ENCODE measurements around the gene LGI1. TPM values are rescaled to one million over a fixed set of nuclear protein-coding genes. Genes with fewer than 3 reads are reported as not detected.

LGI1 gene
- polyA plus RNA-seq, 1 donor from 2014 or later: 2.1 TPM

GRCh38 chr10:93775356-93775755 is 17.6 kb downstream of the LGI1 start:
- H2AFZ ChIP-seq (ENCODE audit: low read depth, low read length): no peak overlapping the region
- no peak for TF ChIP-seq POLR2AphosphoS5 (IDR thresholded peaks at IDR 0.05)
- no peak for TF ChIP-seq MXI1 (conservative IDR thresholded peaks at IDR 0.05; ENCODE audit: poor library complexity, severe bottlenecking)
- TF ChIP-seq CTCF (IDR thresholded peaks at IDR 0.05; ENCODE audit: poor library complexity, severe bottlenecking): no peak
- no peak for TF ChIP-seq TAF1 (IDR thresholded peaks at IDR 0.05; ENCODE audit: low read depth)
- no peak for TF ChIP-seq SMC3 (conservative IDR thresholded peaks at IDR 0.05; ENCODE audit: poor library complexity)
- TF ChIP-seq EP300 (conservative IDR thresholded peaks at IDR 0.05; ENCODE audit: poor library complexity, severe bottlenecking): no peak
- no peak for TF ChIP-seq REST (IDR thresholded peaks at IDR 0.05; ENCODE audit: borderline replicate concordance)
- TF ChIP-seq EZH2 (IDR thresholded peaks at IDR 0.05; ENCODE audit: borderline replicate concordance, insufficient read depth, low read length, poor library complexity, severe bottlenecking): no peak
- TF ChIP-seq RAD21 (conservative IDR thresholded peaks at IDR 0.05): no peak
- no peaks in the 10 kb centered on the region for H3K36me3 ChIP-seq (ENCODE audit: insufficient read depth, low read length)
- H3K9me2 ChIP-seq (ENCODE audit: insufficient read depth, low read length): no peaks in the 10 kb centered on the region
- H4K20me1 ChIP-seq (ENCODE audit: insufficient read depth): no peaks in the 10 kb centered on the region
- H3K9me3 ChIP-seq (ENCODE audit: low read length): no peaks in the 10 kb centered on the region
- no peaks in the 10 kb centered on the region for H3K27me3 ChIP-seq (ENCODE audit: insufficient read depth, low read depth, low read length)
- no peaks in the 10 kb centered on the region for H3K79me2 ChIP-seq (replicated peaks; ENCODE audit: insufficient read depth, low read length)
- no peak overlapping the region for H3K9ac ChIP-seq (ENCODE audit: low read length)
- H3K27ac ChIP-seq (ENCODE audit: low read length): no peak overlapping the region
- peaks cover 4% of the 10 kb centered on the region for H3F3A ChIP-seq (ENCODE audit: insufficient read depth, low read length, poor library complexity, severe bottlenecking)
- no peak overlapping the region for H3K4me2 ChIP-seq (ENCODE audit: low read length)
- H3K4me3 ChIP-seq (ENCODE audit: low read length): no peak overlapping the region

GRCh38 chr10:93777092-93777491 is 19.4 kb downstream of the LGI1 start:
- Histone ChIP-seq H3K4me2 (ENCODE audit: low read length) (peak overlapping the region; percentile 22), H2AFZ (ENCODE audit: low read depth, low read length) (peak overlapping the region; percentile 16), H3K9me2 (ENCODE audit: insufficient read depth, low read length) (no peaks in the 10 kb centered on the region), H3K9ac (ENCODE audit: low read length) (peak overlapping the region; percentile 11), H3K9me3 (ENCODE audit: low read length) (no peaks in the 10 kb centered on the region), H3F3A (ENCODE audit: insufficient read depth, low read length, poor library complexity, severe bottlenecking) (peaks cover 4% of the 10 kb centered on the region), H3K27me3 (ENCODE audit: insufficient read depth, low read depth, low read length) (no peaks in the 10 kb centered on the region), H4K20me1 (ENCODE audit: insufficient read depth) (no peaks in the 10 kb centered on the region), H3K27ac (ENCODE audit: low read length) (peak overlapping the region; percentile 65), H3K4me3 (ENCODE audit: low read length) (peak overlapping the region; percentile 47), H3K36me3 (ENCODE audit: insufficient read depth, low read length) (no peaks in the 10 kb centered on the region), H3K79me2 (replicated peaks; ENCODE audit: insufficient read depth, low read length) (no peaks in the 10 kb centered on the region)
- peak; percentile 83 for TF ChIP-seq EP300 (conservative IDR thresholded peaks at IDR 0.05; ENCODE audit: poor library complexity, severe bottlenecking)
- peak; percentile 31 for TF ChIP-seq POLR2AphosphoS5 (IDR thresholded peaks at IDR 0.05)
- no peak for TF ChIP-seq REST (IDR thresholded peaks at IDR 0.05; ENCODE audit: borderline replicate concordance)
